Uterus (tissue), 2 donors: ENCODE results near the gene RIOX2.

Experiments used
- POLR2A ChIP-seq, 2 donors: fragments of 450-650 bp; IDR thresholded peaks; one replicate each; pipeline ENCODE4 v1.6.1; 2016; ENCODE audit warnings: antibody characterized with exemption in 2 of 2, mild to moderate bottlenecking in 1 of 2, moderate library complexity in 1 of 2
- TF ChIP-seq, protein P1 (sequence below), 4 experiments: fragments of 200-600 bp in 2 of 4; fragments of 450-650 bp in 2 of 4; sonication (generic) in 2 of 4; IDR thresholded peaks; one replicate each; pipeline ENCODE4 v1.5.1; 2016 to 2019; ENCODE audit warnings: antibody characterized with exemption in 4 of 4, mild to moderate bottlenecking in 2 of 4, moderate library complexity in 1 of 4

DNA sequence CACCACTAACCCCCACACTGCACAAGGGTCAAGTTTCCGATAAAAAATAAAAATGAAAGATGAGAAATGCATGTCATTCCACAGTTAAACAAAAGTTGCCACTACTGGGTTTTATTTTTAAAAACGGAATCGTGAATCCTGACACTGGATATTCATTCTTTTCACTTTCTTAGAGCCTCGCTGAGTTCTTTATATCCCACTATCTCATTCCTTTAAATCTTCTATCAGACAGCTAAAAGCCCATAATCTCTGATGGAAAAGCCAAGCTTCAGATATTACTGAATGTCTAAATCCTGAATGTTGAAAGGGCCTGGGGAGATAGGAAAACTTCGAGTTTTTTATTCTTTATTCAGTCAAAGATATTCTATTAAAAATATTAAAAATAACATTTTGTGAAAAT lies 11.7 kb downstream of the RIOX2 start:
- TF ChIP-seq, protein P1, sequence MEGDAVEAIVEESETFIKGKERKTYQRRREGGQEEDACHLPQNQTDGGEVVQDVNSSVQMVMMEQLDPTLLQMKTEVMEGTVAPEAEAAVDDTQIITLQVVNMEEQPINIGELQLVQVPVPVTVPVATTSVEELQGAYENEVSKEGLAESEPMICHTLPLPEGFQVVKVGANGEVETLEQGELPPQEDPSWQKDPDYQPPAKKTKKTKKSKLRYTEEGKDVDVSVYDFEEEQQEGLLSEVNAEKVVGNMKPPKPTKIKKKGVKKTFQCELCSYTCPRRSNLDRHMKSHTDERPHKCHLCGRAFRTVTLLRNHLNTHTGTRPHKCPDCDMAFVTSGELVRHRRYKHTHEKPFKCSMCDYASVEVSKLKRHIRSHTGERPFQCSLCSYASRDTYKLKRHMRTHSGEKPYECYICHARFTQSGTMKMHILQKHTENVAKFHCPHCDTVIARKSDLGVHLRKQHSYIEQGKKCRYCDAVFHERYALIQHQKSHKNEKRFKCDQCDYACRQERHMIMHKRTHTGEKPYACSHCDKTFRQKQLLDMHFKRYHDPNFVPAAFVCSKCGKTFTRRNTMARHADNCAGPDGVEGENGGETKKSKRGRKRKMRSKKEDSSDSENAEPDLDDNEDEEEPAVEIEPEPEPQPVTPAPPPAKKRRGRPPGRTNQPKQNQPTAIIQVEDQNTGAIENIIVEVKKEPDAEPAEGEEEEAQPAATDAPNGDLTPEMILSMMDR (IDR thresholded peaks at IDR 0.05) = no peak
- no peak for TF ChIP-seq POLR2A (IDR thresholded peaks at IDR 0.05)
